CD4-positive, CD25-positive, alpha-beta regulatory T cell (primary cell): ENCODE results near the gene ELF1. TPM values are rescaled to one million over a fixed set of nuclear protein-coding genes. Genes with fewer than 3 reads are reported as not detected.
"Not testable (repeated sequence)": the region's sequence is repeated elsewhere in the genome, so short reads cannot be mapped to it uniquely, and the experiment has no call there.

ENCODE experiments used
- ATAC-seq, 2 donors: fragments of 150-1000 bp; cut with Tn5 transposase; one replicate each; pipeline ENCODE4 v1.10.0; 2021; ENCODE audit warnings: low read depth in 2 of 2, moderate number of reproducible peaks in 2 of 2, moderate library complexity in 1 of 2
- DNase-seq, 3 donors: peaks; one replicate each; pipeline versions ENCODE4 v3.0.0 to v3.0.0-alpha.2; 2012 to 2022; ENCODE audit warnings: mixed read lengths in 1 of 3
- H3K27ac ChIP-seq: one replicate; pipeline ENCODE4 v1.7.0; 2013; ENCODE audit warnings: mild to moderate bottlenecking, low read length; ENCODE audit not compliant: insufficient read depth, poor library complexity, severe bottlenecking
- H3K27me3 ChIP-seq: one replicate; pipeline ENCODE4 v1.7.0; 2013; ENCODE audit warnings: low read length; ENCODE audit not compliant: control insufficient read depth, insufficient read depth
- H3K36me3 ChIP-seq: one replicate; pipeline ENCODE4 v1.7.0; 2013; ENCODE audit warnings: mild to moderate bottlenecking, low read length, moderate library complexity; ENCODE audit not compliant: control insufficient read depth, insufficient read depth
- H3K4me1 ChIP-seq: 2 replicates; pipeline ENCODE4 v1.7.0; 2013; ENCODE audit warnings: mild to moderate bottlenecking, low read length; ENCODE audit not compliant: insufficient read depth, control insufficient read depth, poor library complexity, severe bottlenecking
- H3K4me3 ChIP-seq: one replicate; pipeline ENCODE4 v1.7.0; 2013; ENCODE audit warnings: low read depth, mild to moderate bottlenecking, low read length, moderate library complexity
- H3K9me3 ChIP-seq, 2 experiments: 1 replicate in 1 of 2; 2 replicates in 1 of 2; pipeline ENCODE4 v1.7.0; 2013; ENCODE audit warnings: low read length in 2 of 2, mild to moderate bottlenecking in 1 of 2, moderate library complexity in 1 of 2; ENCODE audit not compliant: control insufficient read depth in 2 of 2
- H3K27ac Mint-ChIP-seq, 3 donors: one replicate each; pipeline ENCODE4 v1.8.0; 2020 to 2022; ENCODE audit warnings: mild to moderate bottlenecking in 3 of 3, mixed read lengths in 3 of 3, moderate library complexity in 2 of 3
- H3K27me3 Mint-ChIP-seq: one replicate; pipeline ENCODE4 v1.8.0; 2022; ENCODE audit warnings: mild to moderate bottlenecking, mixed read lengths
- H3K36me3 Mint-ChIP-seq: one replicate; pipeline ENCODE4 v1.8.0; 2020; ENCODE audit warnings: mixed read lengths
- H3K4me1 Mint-ChIP-seq, 4 donors: one replicate each; pipeline ENCODE4 v1.8.0; 2020 to 2022; ENCODE audit warnings: mixed read lengths in 4 of 4, mild to moderate bottlenecking in 1 of 4
- H3K4me3 Mint-ChIP-seq, 4 donors: one replicate each; pipeline ENCODE4 v1.8.0; 2020 to 2022; ENCODE audit warnings: mild to moderate bottlenecking in 4 of 4, mixed read lengths in 4 of 4, moderate library complexity in 3 of 4
- H3K9me3 Mint-ChIP-seq, 7 donors: one replicate each; pipeline ENCODE4 v1.8.0; 2020 to 2022; ENCODE audit warnings: mixed read lengths in 7 of 7, mild to moderate bottlenecking in 3 of 7, moderate library complexity in 2 of 7
- polyA plus RNA-seq, 4 donors: library from polyadenylated mRNA; unstranded; fragments of 300-500 nt; fragmentation: Illumina TruSeq; gene quantifications; one replicate each; pipeline ENCODE4 v1.2.3, GENCODE V29; 2021
- total RNA-seq: library from RNA; stranded (reverse); gene quantifications from one replicate; pipeline ENCODE4 v1.2.3, GENCODE V29; 2022

The ELF1 gene
- total and polyA plus RNA-seq, 5 donors from 2014 or later = 122 to 285 (median 155) TPM

DNA sequence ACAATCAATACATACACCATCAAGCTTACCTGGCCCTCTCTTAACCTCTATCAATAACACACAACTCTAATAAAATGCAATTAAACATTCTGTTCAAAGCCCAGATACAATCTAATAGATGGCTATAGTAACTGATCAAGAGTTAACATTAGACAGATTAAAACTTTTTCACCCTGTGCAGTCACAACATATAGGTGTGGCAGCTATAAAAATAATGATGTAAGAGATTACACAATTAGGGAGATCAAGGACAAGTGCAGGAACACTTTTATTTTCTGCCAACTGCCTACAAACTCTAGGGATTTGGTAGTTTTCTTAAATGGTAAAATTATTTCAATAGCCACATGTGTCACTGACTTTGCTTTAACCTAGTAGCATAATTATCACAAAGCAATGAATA, 104.3 kb downstream of the ELF1 start:
- not testable (repeated sequence) for H3K4me3 Mint-ChIP-seq, H3K27me3 ChIP-seq, H3K27me3 Mint-ChIP-seq, H3K4me3 ChIP-seq, ATAC-seq, DNase-seq, H3K36me3 ChIP-seq, H3K9me3 ChIP-seq, H3K27ac ChIP-seq, H3K4me1 ChIP-seq, H3K36me3 Mint-ChIP-seq, H3K9me3 Mint-ChIP-seq
- peak overlapping the region in 1 of 3 donors; percentile 92 for H3K27ac Mint-ChIP-seq
- H3K4me1 Mint-ChIP-seq = peaks cover 30 to 41% (median 32%) of the 10 kb centered on the region in 4 donors

DNA sequence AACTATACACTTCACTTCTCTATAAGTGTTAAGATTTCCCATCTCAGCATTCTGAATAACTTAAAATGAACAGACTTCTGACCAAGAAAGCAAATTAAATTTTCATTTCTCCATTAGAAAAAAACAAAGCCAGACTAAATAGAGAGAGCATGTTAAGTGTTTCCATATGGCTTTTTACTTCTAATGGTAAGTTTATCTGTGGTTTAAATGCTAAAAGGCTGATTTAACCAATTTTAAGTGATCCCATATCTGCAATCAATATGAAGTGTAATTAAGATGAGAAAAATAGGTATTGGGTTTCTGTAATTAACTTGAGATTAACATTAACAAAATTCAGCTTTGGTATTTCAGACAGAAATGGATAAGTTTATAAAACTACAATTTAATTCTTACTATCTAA, 107.8 kb downstream of the ELF1 start:
- Mint-ChIP-seq H3K27me3 (no peaks in the 10 kb centered on the region), H3K4me3 (no peak overlapping the region), H3K36me3 (peaks cover 4% of the 10 kb centered on the region), H3K27ac (peak overlapping the region in 1 of 3 donors; percentile 14), H3K4me1 (peaks cover 11 to 26% (median 23%) of the 10 kb centered on the region in 4 donors), H3K9me3 (no peaks in the 10 kb centered on the region)
- Histone ChIP-seq H3K27ac (no peak overlapping the region), H3K4me1 (no peaks in the 10 kb centered on the region), H3K27me3 (no peaks in the 10 kb centered on the region), H3K36me3 (no peaks in the 10 kb centered on the region), H3K9me3 (no peaks in the 10 kb centered on the region), H3K4me3 (no peak overlapping the region)
- no peak for DNase-seq
- ATAC-seq = no peak

DNA sequence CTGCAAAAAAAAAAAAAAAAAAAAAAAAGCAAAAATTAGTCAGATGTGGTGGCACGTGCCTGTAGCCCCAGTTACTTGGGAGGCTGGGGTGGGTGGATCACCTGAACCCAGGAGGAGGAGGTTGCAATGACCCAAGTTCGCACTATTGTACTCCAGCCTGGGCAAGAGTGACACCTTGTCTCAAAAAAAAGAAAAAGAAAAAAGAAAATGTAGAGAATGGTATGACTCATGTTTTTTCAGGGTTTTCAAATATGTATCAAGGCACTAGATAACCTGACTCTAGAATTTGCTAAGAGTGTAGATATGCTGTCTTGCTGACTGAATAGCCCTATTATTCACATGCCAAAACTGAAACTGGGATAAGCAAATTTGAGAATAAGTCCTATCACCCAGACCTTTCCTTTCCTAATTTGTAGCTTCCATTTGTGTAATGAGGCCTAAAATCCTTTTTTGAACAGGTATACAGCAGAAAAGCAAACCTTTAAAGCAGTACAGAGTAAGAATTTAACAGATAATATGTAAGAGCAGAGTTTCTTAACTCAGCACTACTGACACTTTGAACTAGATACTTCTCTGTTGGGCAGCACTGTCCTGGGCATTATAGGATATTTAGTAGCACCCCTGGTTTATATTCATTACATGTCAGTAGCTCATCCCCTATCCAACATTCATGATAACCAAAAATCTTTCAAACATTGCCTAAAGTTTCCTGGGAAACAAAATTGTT, 108.6 kb downstream of the ELF1 start:
- no peaks in the 10 kb centered on the region for H3K9me3 ChIP-seq
- Mint-ChIP-seq H3K36me3 (peaks cover 4% of the 10 kb centered on the region), H3K4me1 (peaks cover 9 to 24% (median 18%) of the 10 kb centered on the region in 4 donors), H3K9me3 (no peaks in the 10 kb centered on the region), H3K27me3 (no peaks in the 10 kb centered on the region), H3K4me3 (no peak overlapping the region), H3K27ac (peak overlapping the region in 1 of 3 donors; percentile 60)
- no peak overlapping the region for H3K4me3 ChIP-seq
- no peak for DNase-seq
- H3K4me1 ChIP-seq = no peaks in the 10 kb centered on the region
- ATAC-seq = no peak
- H3K27ac ChIP-seq = no peak overlapping the region
- no peaks in the 10 kb centered on the region for H3K27me3 ChIP-seq
- H3K36me3 ChIP-seq = no peaks in the 10 kb centered on the region

GRCh38 chr13:40909541-40910200, 109.4 kb downstream of the ELF1 start:
- not testable (repeated sequence) for H3K9me3 ChIP-seq, H3K4me3 ChIP-seq, H3K27me3 Mint-ChIP-seq, H3K4me1 ChIP-seq, ATAC-seq, DNase-seq, H3K36me3 Mint-ChIP-seq, H3K4me3 Mint-ChIP-seq, H3K27me3 ChIP-seq, H3K36me3 ChIP-seq, H3K27ac ChIP-seq, H3K9me3 Mint-ChIP-seq, H3K27ac Mint-ChIP-seq
- peaks cover under 1 to 18% (median 12%) of the 10 kb centered on the region in 4 donors for H3K4me1 Mint-ChIP-seq

DNA sequence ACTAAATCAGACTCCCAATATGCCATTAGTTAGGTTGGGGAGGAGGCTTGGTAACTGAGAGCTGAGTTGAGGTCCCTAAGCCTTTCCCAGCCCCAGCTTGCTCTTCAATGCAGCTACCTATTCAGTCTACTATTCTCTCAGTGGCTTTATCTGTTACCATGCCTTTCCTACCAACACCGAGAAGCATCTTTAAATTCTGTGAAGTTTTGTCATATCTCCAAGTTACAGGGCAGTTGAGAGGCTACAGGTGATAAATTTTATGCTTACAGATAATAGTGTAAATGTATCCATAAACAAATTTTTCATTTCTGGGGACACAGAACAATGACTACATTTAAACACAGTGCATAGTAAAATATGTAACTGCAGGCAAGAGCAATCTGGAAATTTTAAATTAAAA, 110.6 kb downstream of the ELF1 start:
- Mint-ChIP-seq H3K4me1 (peaks cover 0 to 13% (median 9%) of the 10 kb centered on the region in 4 donors), H3K27me3 (no peaks in the 10 kb centered on the region), H3K4me3 (no peak overlapping the region), H3K9me3 (no peaks in the 10 kb centered on the region), H3K27ac (no peak overlapping the region), H3K36me3 (peaks cover 4% of the 10 kb centered on the region)
- no peaks in the 10 kb centered on the region for H3K4me1 ChIP-seq
- no peaks in the 10 kb centered on the region for H3K27me3 ChIP-seq
- no peaks in the 10 kb centered on the region for H3K36me3 ChIP-seq
- H3K9me3 ChIP-seq = no peaks in the 10 kb centered on the region
- DNase-seq (no peak), ATAC-seq (no peak)
- H3K4me3 ChIP-seq = no peak overlapping the region
- H3K27ac ChIP-seq = no peak overlapping the region

- H3K9me3 ChIP-seq, H3K36me3 ChIP-seq, H3K27me3 ChIP-seq, ATAC-seq, H3K4me3 ChIP-seq, H3K27me3 Mint-ChIP-seq, DNase-seq, H3K27ac Mint-ChIP-seq, H3K36me3 Mint-ChIP-seq, H3K4me3 Mint-ChIP-seq, H3K4me1 ChIP-seq, H3K27ac ChIP-seq, H3K9me3 Mint-ChIP-seq: not testable (repeated sequence)
- H3K4me1 Mint-ChIP-seq = peaks cover 3 to 11% (median 5%) of the 10 kb centered on the region in 4 donors
Measured at GRCh38 chr13:40901032-40901431, 118.1 kb downstream of the ELF1 start.

GRCh38 chr13:40900568-40900967, 118.5 kb downstream of the ELF1 start:
- H3K27ac Mint-ChIP-seq, H3K36me3 Mint-ChIP-seq, H3K27me3 ChIP-seq, H3K4me3 ChIP-seq, H3K4me1 ChIP-seq, H3K27ac ChIP-seq, H3K4me3 Mint-ChIP-seq, H3K36me3 ChIP-seq, H3K9me3 Mint-ChIP-seq, H3K9me3 ChIP-seq, DNase-seq, H3K27me3 Mint-ChIP-seq, ATAC-seq: not testable (repeated sequence)
- H3K4me1 Mint-ChIP-seq = peaks cover 5 to 11% (median 9%) of the 10 kb centered on the region in 4 donors

DNA sequence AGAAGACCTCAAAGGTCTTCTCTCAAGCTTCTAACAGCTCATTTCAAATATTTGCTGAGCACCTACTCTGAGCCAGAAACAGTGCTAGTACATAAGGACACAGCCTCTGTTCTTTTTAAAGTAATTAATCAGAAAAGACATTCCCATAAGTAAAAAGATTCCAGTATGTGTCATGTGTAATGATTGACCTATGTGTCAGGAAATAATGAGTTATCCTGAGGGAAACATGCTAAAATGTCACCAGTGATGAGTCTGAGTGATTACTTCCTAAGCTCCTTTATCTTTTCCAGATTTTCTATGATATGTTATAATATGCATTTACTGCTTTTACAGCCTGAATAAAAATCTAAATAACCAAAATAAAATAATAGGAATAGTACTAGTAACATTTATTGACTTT, 122.1 kb downstream of the ELF1 start:
- H3K27ac Mint-ChIP-seq = no peak overlapping the region
- H3K4me1 Mint-ChIP-seq = peaks cover 4 to 9% (median 7%) of the 10 kb centered on the region in 4 donors
- peaks cover 0 to 2% (median 0%) of the 10 kb centered on the region in 7 donors for H3K9me3 Mint-ChIP-seq
- Histone ChIP-seq H3K27me3 (no peaks in the 10 kb centered on the region), H3K9me3 (no peaks in the 10 kb centered on the region), H3K27ac (no peak overlapping the region), H3K36me3 (no peaks in the 10 kb centered on the region), H3K4me1 (no peaks in the 10 kb centered on the region), H3K4me3 (no peak overlapping the region)
- H3K4me3 Mint-ChIP-seq = no peak overlapping the region
- peaks cover 11% of the 10 kb centered on the region for H3K36me3 Mint-ChIP-seq
- no peak for DNase-seq
- no peak for ATAC-seq
- H3K27me3 Mint-ChIP-seq = no peaks in the 10 kb centered on the region
